Keratinocyte (primary cell): ENCODE results near the gene EGFL7.

Source experiments
- CTCF ChIP-seq, 3 experiments: IDR thresholded peaks in 1 of 3; conservative IDR thresholded peaks in 1 of 3; optimal IDR thresholded peaks in 1 of 3; 2 replicates in 2 of 3; 3 replicates in 1 of 3; pipeline versions ENCODE3 to v1.5.1; 2011; ENCODE audit warnings: low read length in 3 of 3, mild to moderate bottlenecking in 3 of 3, moderate library complexity in 2 of 3, control low read depth in 1 of 3, inconsistent platforms in 1 of 3; ENCODE audit not compliant: insufficient read depth in 2 of 3; ENCODE audit errors: extremely low read depth in 1 of 3
- EZH2 ChIP-seq: IDR thresholded peaks from one replicate; pipeline ENCODE4 v1.6.1; 2012; ENCODE audit warnings: inconsistent platforms, mild to moderate bottlenecking, low read length, moderate library complexity

- no peak for TF ChIP-seq CTCF (optimal IDR thresholded peaks at IDR 0.05 in 1 of 3, IDR thresholded peaks at IDR 0.05 in 1 of 3, conservative IDR thresholded peaks at IDR 0.05 in 1 of 3; ENCODE audit: extremely low read depth in 1 of 3, insufficient read depth in 2 of 3, low read length in 3 of 3)
- no peak for TF ChIP-seq EZH2
Observed at GRCh38 chr9:136653323-136654079, 9.2 kb upstream of the EGFL7 start.
